Measurements from ENCODE around the gene PCDHAC1. TPM values are rescaled to one million over a fixed set of nuclear protein-coding genes. Genes with fewer than 3 reads are reported as not detected.

Gene PCDHAC1
- total RNA-seq, 4 donors from 2014 or later = 3.0 to 6.4 (median 3.5) TPM

GRCh38 chr5:140978983-140979382 is 52.9 kb downstream of the PCDHAC1 start:
- no peaks in the 10 kb centered on the region for H3K27me3 ChIP-seq
- H3K27ac ChIP-seq = no peak overlapping the region
- H3K36me3 ChIP-seq = no peaks in the 10 kb centered on the region
- no peak for DNase-seq
- H3K4me1 ChIP-seq = no peaks in the 10 kb centered on the region
- WGBS, 2 donors = 88 to 89% methylated on average over 1 of the region's 1 CpG
- no peak overlapping the region for H3K4me3 ChIP-seq (replicated peaks in 1 of 3)
- intact Hi-C loops (cut with DNase I) = no loop called here
- TF ChIP-seq POLR2A (IDR thresholded peaks at IDR 0.05) (no peak), CTCF (IDR thresholded peaks at IDR 0.05) (no peak)
- no peaks in the 10 kb centered on the region for H3K9me3 ChIP-seq

Small RNA genes within 50 kb of the gene (small RNA-seq; reads per million reads assigned to genes)
- gene AC010223.1 = not detected

Other genes with a start within 250 kb of the PCDHAC1 start
- gene HARS1, start 234.9 kb upstream of the PCDHAC1 start, total RNA-seq = 10 to 100 TPM; 41.0 to 56.8 (median 48.2) TPM
- gene HARS2, start 234.8 kb upstream of the PCDHAC1 start, total RNA-seq = 10 to 100 TPM; 29.3 to 31.8 (median 30.1) TPM
- 10 to 100 TPM; 35.1 to 46.0 (median 37.5) TPM for gene ZMAT2, start 225.9 kb upstream of the PCDHAC1 start, total RNA-seq
- gene PCDHA1, start 140.2 kb upstream of the PCDHAC1 start, total RNA-seq = under 1 TPM in 1 of 4 donors, not detected in 3; 0.13 TPM
- gene PCDHA2, start 131.4 kb upstream of the PCDHAC1 start, total RNA-seq = under 1 TPM in 1 of 4 donors, not detected in 3; 0.22 TPM
- gene PCDHA3, start 125.2 kb upstream of the PCDHAC1 start, total RNA-seq = 1 to 10 TPM; 1.1 to 1.7 (median 1.3) TPM
- gene PCDHA4, start 119.2 kb upstream of the PCDHAC1 start, total RNA-seq = 1 to 10 TPM in 1 of 4 donors, under 1 TPM in 3; 0.40 to 2.1 (median 0.69) TPM
- under 1 TPM; 0.33 to 0.54 (median 0.45) TPM for gene PCDHA5, start 104.7 kb upstream of the PCDHAC1 start, total RNA-seq
- gene PCDHA6, start 98.3 kb upstream of the PCDHAC1 start, total RNA-seq = 1 to 10 TPM in 2 of 4 donors, under 1 TPM in 2; 0.29 to 1.3 (median 1.0) TPM
- gene PCDHA7, start 92.0 kb upstream of the PCDHAC1 start, total RNA-seq = under 1 TPM; 0.45 to 0.88 (median 0.54) TPM
- under 1 TPM in 3 of 4 donors, not detected in 1; 0.27 to 0.93 (median 0.33) TPM for gene PCDHA8, start 85.1 kb upstream of the PCDHAC1 start, total RNA-seq
- gene PCDHA9, start 77.9 kb upstream of the PCDHAC1 start, total RNA-seq = under 1 TPM; 0.17 to 0.54 (median 0.29) TPM
- 10 to 100 TPM in 2 of 4 donors, 1 to 10 TPM in 2; 6.0 to 11.8 (median 9.2) TPM for gene PCDHA10, start 70.4 kb upstream of the PCDHAC1 start, total RNA-seq
- gene PCDHA11, start 57.3 kb upstream of the PCDHAC1 start, total RNA-seq = 1 to 10 TPM; 1.8 to 4.2 (median 2.1) TPM
- gene PCDHA12, start 51.0 kb upstream of the PCDHAC1 start, total RNA-seq = 1 to 10 TPM; 3.3 to 9.6 (median 6.1) TPM
- gene PCDHA13, start 44.2 kb upstream of the PCDHAC1 start, total RNA-seq = 1 to 10 TPM; 1.8 to 4.0 (median 3.1) TPM
- 1 to 10 TPM; 2.0 to 5.4 (median 3.4) TPM for gene PCDHAC2, start 40.2 kb downstream of the PCDHAC1 start, total RNA-seq
- under 1 TPM in 1 of 4 donors, not detected in 3; under 0.01 TPM for gene PCDHB1, start 125.1 kb downstream of the PCDHAC1 start, total RNA-seq
- 1 to 10 TPM; 1.2 to 4.2 (median 3.2) TPM for gene PCDHB2, start 168.3 kb downstream of the PCDHAC1 start, total RNA-seq
- 1 to 10 TPM in 3 of 4 donors, under 1 TPM in 1; 0.81 to 3.0 (median 2.4) TPM for gene PCDHB3, start 174.2 kb downstream of the PCDHAC1 start, total RNA-seq
- 1 to 10 TPM; 2.0 to 8.7 (median 3.5) TPM for gene PCDHB4, start 195.5 kb downstream of the PCDHAC1 start, total RNA-seq
- 10 to 100 TPM in 2 of 4 donors, 1 to 10 TPM in 2; 7.1 to 21.4 (median 11.1) TPM for gene PCDHB5, start 208.9 kb downstream of the PCDHAC1 start, total RNA-seq
- 1 to 10 TPM in 2 of 4 donors, under 1 TPM in 2; 0.13 to 2.4 (median 0.71) TPM for gene PCDHB6, start 223.8 kb downstream of the PCDHAC1 start, total RNA-seq
- gene PCDHB7, start 246.3 kb downstream of the PCDHAC1 start, total RNA-seq = 1 to 10 TPM in 3 of 4 donors, under 1 TPM in 1; 0.67 to 2.8 (median 2.1) TPM